ENCODE data around the gene SUN5. TPM values are rescaled to one million over a fixed set of nuclear protein-coding genes. Genes with fewer than 3 reads are reported as not detected.

SUN5 gene
- total RNA-seq, 1 experiment from 2014 or later = not detected

DNA sequence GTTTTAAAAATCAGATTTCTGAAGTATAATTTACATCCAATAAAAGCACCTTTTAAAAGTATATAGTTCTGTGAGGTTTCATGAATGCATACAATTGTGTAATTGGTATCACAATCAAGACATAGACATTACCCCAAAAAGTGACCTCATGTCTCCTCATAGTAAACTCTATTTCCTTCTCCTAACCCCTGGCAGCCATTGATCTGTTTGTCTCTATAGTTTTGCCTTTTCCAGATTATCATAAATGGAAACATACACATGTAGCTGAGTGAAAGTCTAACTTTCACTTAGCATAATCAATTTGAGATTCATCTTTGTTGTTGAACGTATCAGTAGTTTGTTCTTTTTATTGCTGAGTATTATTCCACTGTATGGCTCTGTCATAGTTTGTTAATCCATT lies 57.6 kb downstream of the SUN5 start:
- no peak overlapping the region for H3K27ac ChIP-seq (ENCODE audit: low read length)
- peaks cover 2% of the 10 kb centered on the region; the same call in 1 of the 2 replicates for H3K27me3 ChIP-seq (ENCODE audit: control insufficient read depth, insufficient read depth, low read length)
- intact Hi-C loops (cut with micrococcal nuclease; ENCODE audit: unreplicated experiment) (no loop called here), in situ Hi-C loops (cut with HindIII; ENCODE audit: low pct_unique_long_range_greater_than_20kb, low sequenced_read_pairs) (no loop called here)
- no peaks in the 10 kb centered on the region for H3K4me1 ChIP-seq (ENCODE audit: control insufficient read depth, insufficient read depth, low read length)
- TF ChIP-seq SIN3A (IDR thresholded peaks at IDR 0.05; ENCODE audit: borderline replicate concordance, insufficient read depth, low read depth, low read length) (no peak), TCF7L2 (IDR thresholded peaks at IDR 0.05; ENCODE audit: low read depth, low read length) (no peak), POLR2AphosphoS5 (IDR thresholded peaks at IDR 0.05; ENCODE audit: low read depth, low read length) (no peak)
- TF ChIP-seq, protein P1, sequence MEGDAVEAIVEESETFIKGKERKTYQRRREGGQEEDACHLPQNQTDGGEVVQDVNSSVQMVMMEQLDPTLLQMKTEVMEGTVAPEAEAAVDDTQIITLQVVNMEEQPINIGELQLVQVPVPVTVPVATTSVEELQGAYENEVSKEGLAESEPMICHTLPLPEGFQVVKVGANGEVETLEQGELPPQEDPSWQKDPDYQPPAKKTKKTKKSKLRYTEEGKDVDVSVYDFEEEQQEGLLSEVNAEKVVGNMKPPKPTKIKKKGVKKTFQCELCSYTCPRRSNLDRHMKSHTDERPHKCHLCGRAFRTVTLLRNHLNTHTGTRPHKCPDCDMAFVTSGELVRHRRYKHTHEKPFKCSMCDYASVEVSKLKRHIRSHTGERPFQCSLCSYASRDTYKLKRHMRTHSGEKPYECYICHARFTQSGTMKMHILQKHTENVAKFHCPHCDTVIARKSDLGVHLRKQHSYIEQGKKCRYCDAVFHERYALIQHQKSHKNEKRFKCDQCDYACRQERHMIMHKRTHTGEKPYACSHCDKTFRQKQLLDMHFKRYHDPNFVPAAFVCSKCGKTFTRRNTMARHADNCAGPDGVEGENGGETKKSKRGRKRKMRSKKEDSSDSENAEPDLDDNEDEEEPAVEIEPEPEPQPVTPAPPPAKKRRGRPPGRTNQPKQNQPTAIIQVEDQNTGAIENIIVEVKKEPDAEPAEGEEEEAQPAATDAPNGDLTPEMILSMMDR (IDR thresholded peaks at IDR 0.05) = no peak
- H3K36me3 ChIP-seq (ENCODE audit: control insufficient read depth, insufficient read depth, low read length) = no peaks in the 10 kb centered on the region
- DNase-seq (ENCODE audit: low read depth, low spot score) (no peak), ATAC-seq (no peak)
- ChIA-PET CTCF (no interaction called here), POLR2A (no interaction called here)
- H3K4me3 ChIP-seq (ENCODE audit: low read depth in 2 of 2, low read length in 2 of 2) = no peak overlapping the region
- BruUV-seq (replicated peaks) = no TSS peak
- H3K9me3 ChIP-seq (ENCODE audit: control insufficient read depth, insufficient read depth, low read depth, low read length) = no peaks in the 10 kb centered on the region

DNA sequence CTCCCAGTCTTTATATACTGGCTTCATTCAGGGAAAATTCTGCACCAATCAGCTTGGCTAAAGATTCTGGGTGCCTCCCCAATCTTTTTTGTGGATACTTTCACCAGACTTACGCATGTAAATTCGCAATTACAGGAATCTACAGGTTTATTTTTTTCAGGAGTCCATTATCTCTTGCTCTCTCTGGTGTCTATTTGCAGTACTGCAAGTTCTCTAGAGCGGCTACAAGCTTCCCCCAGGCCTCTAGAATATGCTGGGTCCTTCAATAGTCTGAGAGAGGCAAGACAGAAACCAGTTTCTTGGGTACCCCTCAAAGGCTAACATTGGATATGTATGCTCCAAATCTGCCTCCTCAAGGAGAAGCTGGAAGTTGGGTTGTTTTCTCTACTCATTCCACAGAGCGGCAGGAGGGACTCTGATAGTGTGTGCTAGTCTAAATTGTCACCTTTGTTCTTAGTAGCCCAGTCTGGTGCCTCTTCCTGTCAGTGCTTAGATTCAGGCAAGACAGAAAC lies 58.5 kb downstream of the SUN5 start:
- H3K4me3 ChIP-seq (ENCODE audit: low read depth in 2 of 2, low read length in 2 of 2) = no peak overlapping the region
- H3K27me3 ChIP-seq (ENCODE audit: control insufficient read depth, insufficient read depth, low read length) = no peaks in the 10 kb centered on the region
- H3K9me3 ChIP-seq (ENCODE audit: control insufficient read depth, insufficient read depth, low read depth, low read length) = no peaks in the 10 kb centered on the region
- ChIA-PET CTCF (no interaction called here), POLR2A (no interaction called here)
- TF ChIP-seq, protein P2, sequence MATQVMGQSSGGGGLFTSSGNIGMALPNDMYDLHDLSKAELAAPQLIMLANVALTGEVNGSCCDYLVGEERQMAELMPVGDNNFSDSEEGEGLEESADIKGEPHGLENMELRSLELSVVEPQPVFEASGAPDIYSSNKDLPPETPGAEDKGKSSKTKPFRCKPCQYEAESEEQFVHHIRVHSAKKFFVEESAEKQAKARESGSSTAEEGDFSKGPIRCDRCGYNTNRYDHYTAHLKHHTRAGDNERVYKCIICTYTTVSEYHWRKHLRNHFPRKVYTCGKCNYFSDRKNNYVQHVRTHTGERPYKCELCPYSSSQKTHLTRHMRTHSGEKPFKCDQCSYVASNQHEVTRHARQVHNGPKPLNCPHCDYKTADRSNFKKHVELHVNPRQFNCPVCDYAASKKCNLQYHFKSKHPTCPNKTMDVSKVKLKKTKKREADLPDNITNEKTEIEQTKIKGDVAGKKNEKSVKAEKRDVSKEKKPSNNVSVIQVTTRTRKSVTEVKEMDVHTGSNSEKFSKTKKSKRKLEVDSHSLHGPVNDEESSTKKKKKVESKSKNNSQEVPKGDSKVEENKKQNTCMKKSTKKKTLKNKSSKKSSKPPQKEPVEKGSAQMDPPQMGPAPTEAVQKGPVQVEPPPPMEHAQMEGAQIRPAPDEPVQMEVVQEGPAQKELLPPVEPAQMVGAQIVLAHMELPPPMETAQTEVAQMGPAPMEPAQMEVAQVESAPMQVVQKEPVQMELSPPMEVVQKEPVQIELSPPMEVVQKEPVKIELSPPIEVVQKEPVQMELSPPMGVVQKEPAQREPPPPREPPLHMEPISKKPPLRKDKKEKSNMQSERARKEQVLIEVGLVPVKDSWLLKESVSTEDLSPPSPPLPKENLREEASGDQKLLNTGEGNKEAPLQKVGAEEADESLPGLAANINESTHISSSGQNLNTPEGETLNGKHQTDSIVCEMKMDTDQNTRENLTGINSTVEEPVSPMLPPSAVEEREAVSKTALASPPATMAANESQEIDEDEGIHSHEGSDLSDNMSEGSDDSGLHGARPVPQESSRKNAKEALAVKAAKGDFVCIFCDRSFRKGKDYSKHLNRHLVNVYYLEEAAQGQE (IDR thresholded peaks at IDR 0.05; ENCODE audit: insufficient read depth in 1 of 2, low read depth in 2 of 2, low read length in 1 of 2) = no peak
- TF ChIP-seq, protein P1 (IDR thresholded peaks at IDR 0.05) = peak; percentile 73
- no peak for TF ChIP-seq TCF7L2 (IDR thresholded peaks at IDR 0.05; ENCODE audit: low read depth, low read length)
- TF ChIP-seq SIN3A (IDR thresholded peaks at IDR 0.05; ENCODE audit: borderline replicate concordance, insufficient read depth, low read depth, low read length) = no peak
- TF ChIP-seq POLR2AphosphoS5 (IDR thresholded peaks at IDR 0.05; ENCODE audit: low read depth, low read length) = no peak
- in situ Hi-C loops (cut with HindIII; ENCODE audit: low pct_unique_long_range_greater_than_20kb, low sequenced_read_pairs) = no loop called here
- intact Hi-C loops (cut with micrococcal nuclease; ENCODE audit: unreplicated experiment) = no loop called here
- no peak overlapping the region for H3K27ac ChIP-seq (ENCODE audit: low read length)
- no peaks in the 10 kb centered on the region for H3K36me3 ChIP-seq (ENCODE audit: control insufficient read depth, insufficient read depth, low read length)
- BruUV-seq (replicated peaks) = no TSS peak
- peak; percentile 13 for DNase-seq (ENCODE audit: low read depth, low spot score)
- no peaks in the 10 kb centered on the region for H3K4me1 ChIP-seq (ENCODE audit: control insufficient read depth, insufficient read depth, low read length)
- ATAC-seq = no peak

Data from Panc1 (cell line).